MM.1S (cell line): ENCODE measurements around the gene DPP8.

ENCODE experiments used
- CTCF ChIP-seq: fragments of 300-600 bp; sonication (generic); IDR thresholded peaks from 2 replicates; pipeline ENCODE4 v1.5.1; 2016; ENCODE audit warnings: antibody characterized with exemption, low read length, mixed read lengths
- EZH2 ChIP-seq: fragments of 300-600 bp; sonication (generic); optimal IDR thresholded peaks from 2 replicates; pipeline ENCODE3; 2017; ENCODE audit warnings: low read depth, mild to moderate bottlenecking, antibody characterized with exemption, low read length, mixed read lengths

- TF ChIP-seq CTCF (no peak), EZH2 (no peak)
Measured at GRCh38 chr15:65395567-65396202, 121.8 kb downstream of the DPP8 start.
